ENCODE measurements around the gene CAMTA1. TPM values are rescaled to one million over a fixed set of nuclear protein-coding genes. Genes with fewer than 3 reads are reported as not detected.

Gene CAMTA1
- total RNA-seq, 4 donors from 2014 or later = 86.3 to 170 (median 132) TPM

GRCh38 chr1:7813677-7814373, 1028.6 kb downstream of the CAMTA1 start:
- Histone ChIP-seq H3K4me3 (no peak overlapping the region), H3K27ac (no peak overlapping the region), H3K9me3 (peaks cover 0 to 13% (median 0%) of the 10 kb centered on the region in 3 donors), H3K4me1 (no peaks in the 10 kb centered on the region), H3K27me3 (no peaks in the 10 kb centered on the region), H3K36me3 (peaks cover 7 to 88% of the 10 kb centered on the region in 2 donors)
- TF ChIP-seq POLR2A (IDR thresholded peaks at IDR 0.05) = no peak
- WGBS, 2 donors (ENCODE audit: low coverage in 1 of 2) = 98 to 100% methylated on average over 3 of the region's 3 CpGs
- ATAC-seq = no peak

Small RNAs within 50 kb of the gene (small RNA-seq; reads per million reads assigned to genes)
- gene AL359881.1 (0 reads per million in 4 donors), gene AL590128.1 (0 reads per million in 4 donors), gene RNU1-8P (0 reads per million in 4 donors)

Other genes with a start within 250 kb of the CAMTA1 start
- 10 to 100 TPM; 21.2 to 32.2 (median 25.7) TPM for gene NOL9, start 230.9 kb upstream of the CAMTA1 start, total RNA-seq
- not detected for gene TAS1R1, start 230.1 kb upstream of the CAMTA1 start, total RNA-seq
- 10 to 100 TPM; 12.7 to 17.7 (median 14.1) TPM for gene ZBTB48, start 205.5 kb upstream of the CAMTA1 start, total RNA-seq
- 100 to 1,000 TPM in 2 of 4 donors, 10 to 100 TPM in 2; 83.6 to 131 (median 101) TPM for gene KLHL21, start 182.6 kb upstream of the CAMTA1 start, total RNA-seq
- 10 to 100 TPM; 19.8 to 22.8 (median 20.5) TPM for gene PHF13, start 171.7 kb upstream of the CAMTA1 start, total RNA-seq
- 10 to 100 TPM; 16.3 to 36.9 (median 27.7) TPM for gene THAP3, start 160.6 kb upstream of the CAMTA1 start, total RNA-seq
- gene DNAJC11, start 83.6 kb upstream of the CAMTA1 start, total RNA-seq = 10 to 100 TPM; 20.9 to 51.7 (median 30.8) TPM